HepG2 (cell line): Measurements from ENCODE around the gene USP24. TPM values are rescaled to one million over a fixed set of nuclear protein-coding genes. Genes with fewer than 3 reads are reported as not detected.

Source experiments
- ATAC-seq: fragments of 200-7000 bp; cut with Tn5 transposase; 3 replicates; pipeline ENCODE4 v1.9.1; 2020; ENCODE audit warnings: mild to moderate bottlenecking, moderate library complexity
- BruUV-seq: library from RNA; stranded (reverse); fragments of 400-500 nt; replicated peaks from 2 replicates; lab custom pipeline; 2021; lab: Mats Ljungman, UMichigan
- CTCF ChIA-PET: fragments of 300-600 bp; formaldehyde crosslinking; extraction: SDS; loops from one replicate; lab custom pipeline; 2021; ENCODE audit warnings: low total read pairs, inconsistent platforms, low intra/inter-chr PET ratio; lab: Yijun Ruan, JAX
- POLR2A ChIA-PET: fragments of 350-600 bp; sonication (Branson Sonifier 250); formaldehyde crosslinking; loops from one replicate; lab custom pipeline; 2020; ENCODE audit warnings: antibody characterized with exemption, inconsistent platforms; lab: Yijun Ruan, JAX
- DNase-seq: peaks from one replicate; pipeline ENCODE4 v3.0.0-alpha.2; 2015; ENCODE audit warnings: low spot score
- FAIRE-seq: peaks from 3 replicates; lab custom pipeline; 2011; peaks lifted over from hg19 to GRCh38; lab: Jason Lieb, UNC
- H2AFZ ChIP-seq: one replicate; pipeline ENCODE4 v1.6.1; 2011; ENCODE audit warnings: low read length, inconsistent platforms
- H3K27ac ChIP-seq: fragments of 300-600 bp; 3 replicates; pipeline ENCODE4 v1.8.0; 2011; ENCODE audit warnings: mixed run types, mild to moderate bottlenecking, mixed read lengths, low read length, inconsistent platforms; ENCODE audit not compliant: insufficient read depth; ENCODE audit errors: extremely low read length
- H3K27me3 ChIP-seq, 2 experiments: fragments of 200-600 bp in 1 of 2; 2 replicates in 1 of 2; 3 replicates in 1 of 2; pipeline versions ENCODE4 v1.6.0 to v1.8.0; 2011; ENCODE audit warnings: low read length in 2 of 2, mild to moderate bottlenecking in 2 of 2, moderate library complexity in 2 of 2, inconsistent platforms in 1 of 2; ENCODE audit not compliant: insufficient read depth in 2 of 2, control insufficient read depth in 1 of 2
- H3K36me3 ChIP-seq, 2 experiments: fragments of 200-600 bp in 1 of 2; replicated peaks in 1 of 2; 2 replicates in 1 of 2; 3 replicates in 1 of 2; pipeline versions ENCODE4 v1.5.1 to v1.8.0; 2011; ENCODE audit warnings: low read length in 2 of 2, inconsistent platforms in 1 of 2; ENCODE audit not compliant: insufficient read depth in 2 of 2, control insufficient read depth in 1 of 2
- H3K4me1 ChIP-seq: 2 replicates; pipeline ENCODE4 v1.5.1; 2012; ENCODE audit warnings: low read length, inconsistent platforms; ENCODE audit not compliant: insufficient read depth
- H3K4me2 ChIP-seq: 2 replicates; pipeline ENCODE4 v1.6.0; 2011; ENCODE audit warnings: low read depth, low read length, inconsistent platforms
- H3K4me3 ChIP-seq, 3 experiments: fragments of 200-600 bp in 1 of 3; sonication (generic), shearing (Covaris generic) in 1 of 3; replicated peaks in 1 of 3; 2 replicates each; pipeline ENCODE4 v1.5.1; 2011 to 2016; ENCODE audit warnings: low read length in 3 of 3, inconsistent platforms in 2 of 3, low read depth in 2 of 3, mild to moderate bottlenecking in 2 of 3, control low read depth in 1 of 3, mixed read lengths in 1 of 3; ENCODE audit not compliant: insufficient read depth in 1 of 3
- H3K79me2 ChIP-seq: one replicate; pipeline ENCODE4 v1.6.1; 2011; ENCODE audit warnings: low read length, inconsistent platforms; ENCODE audit not compliant: insufficient read depth
- H3K9ac ChIP-seq: 2 replicates; pipeline ENCODE4 v1.6.0; 2011; ENCODE audit warnings: mild to moderate bottlenecking, low read depth, low read length, inconsistent platforms; ENCODE audit not compliant: insufficient read depth
- H3K9me3 ChIP-seq: 2 replicates; pipeline ENCODE4 v1.5.1; 2012; ENCODE audit warnings: mild to moderate bottlenecking, low read length
- H4K20me1 ChIP-seq: 2 replicates; pipeline ENCODE4 v1.6.0; 2011; ENCODE audit warnings: inconsistent platforms, mild to moderate bottlenecking, low read length, moderate library complexity; ENCODE audit not compliant: insufficient read depth
- CEBPB ChIP-seq: IDR thresholded peaks from 2 replicates; pipeline ENCODE4 v1.6.1; 2011; ENCODE audit warnings: low read depth, low read length, improper control_type of control experiment, borderline replicate concordance
- MED1 ChIP-seq: sonication (generic); formaldehyde crosslinking; IDR thresholded peaks from 2 replicates; pipeline ENCODE4 v1.4.0; 2020; ENCODE audit warnings: missing genetic modification reagents
- RARG ChIP-seq: sonication (generic); formaldehyde crosslinking; IDR thresholded peaks from 2 replicates; pipeline ENCODE4 v1.4.0; 2020; ENCODE audit warnings: low read depth, mild to moderate bottlenecking, missing genetic modification reagents
- TAF15 ChIP-seq: fragments of 200-400 bp; formaldehyde crosslinking; IDR thresholded peaks from one replicate; pipeline ENCODE4 v1.6.1; 2018; ENCODE audit warnings: mild to moderate bottlenecking, low read depth, low read length; ENCODE audit not compliant: poor library complexity, severe bottlenecking
- ZNF512B ChIP-seq: sonication (generic); formaldehyde crosslinking; IDR thresholded peaks from 2 replicates; pipeline ENCODE4 v1.5.1; 2020; ENCODE audit warnings: missing genetic modification reagents, mild to moderate bottlenecking, borderline replicate concordance
- ZNF563 ChIP-seq: sonication (generic); formaldehyde crosslinking; IDR thresholded peaks from 2 replicates; pipeline ENCODE4 v1.8.0; 2022; ENCODE audit warnings: mild to moderate bottlenecking, moderate library complexity, missing genetic modification reagents
- WGBS: methylation state at CpG from one replicate; pipeline ENCODE4 v1.1.6; 2017; ENCODE audit warnings: low lambda C conversion rate; 5-methylcytosine and 5-hydroxymethylcytosine counted together
- in situ Hi-C: cut with HindIII; loops from 2 replicates; pipeline ENCODE4 v1.10.0; 2017; ENCODE audit warnings: low pct_unique_long_range_greater_than_20kb; ENCODE audit not compliant: extremely low pct_ligation_motif_present
- intact Hi-C: fragments of 100-400 bp; cut with micrococcal nuclease; formaldehyde crosslinking; loops from one replicate; pipeline ENCODE4 v1.10.0; 2022; ENCODE audit not compliant: unreplicated experiment
- polyA plus RNA-seq, 8 experiments: library from polyadenylated mRNA; depleted of rRNA in 3 of 8; stranded (reverse) in 7 of 8; unstranded in 1 of 8; fragments of >200 nt; fragmentation: Illumina TruSeq in 4 of 8; extraction: Trizol in 4 of 8; gene quantifications; 2 replicates each; pipeline versions ENCODE4 v1.2.1 to v1.2.3, GENCODE V29; 2011 to 2016; ENCODE audit warnings: low read depth in 4 of 8, missing spikeins in 1 of 8, mixed read lengths in 1 of 8; ENCODE audit not compliant: insufficient read depth in 1 of 8
- total RNA-seq, 5 experiments: library from RNA; depleted of rRNA; stranded (reverse); fragments of >200 nt; fragmentation: Illumina TruSeq; extraction: Trizol; gene quantifications; 2 replicates each; pipeline ENCODE4 v1.2.3, GENCODE V29; 2016; ENCODE audit warnings: low read depth in 1 of 5

Gene USP24
- total and polyA plus RNA-seq, 2 of the 13 experiments (the other 11 are each of a cell fraction or from before 2014, with no cell fraction given) = 18.8 to 47.6 TPM

- 0 out of 2 replicates have a peak, but pooled peaks have one; percentile 20 for TF ChIP-seq MED1 (CRISPR knock-in tag)
- TF ChIP-seq CEBPB = 0 out of 2 replicates have a peak, but pooled peaks have one; percentile 2
- no peak for TF ChIP-seq RARG
Observed at GRCh38 chr1:55204997-55205396, 10.2 kb downstream of the USP24 start (continued).

- 95% methylated on average over 2 of the region's 2 CpGs for whole genome bisulfite sequencing
- FAIRE-seq (no peak), ATAC-seq (no peak), DNase-seq (no peak)
- Histone ChIP-seq H3K27me3 (no peaks in the 10 kb centered on the region), H3K36me3 (peaks cover 2 to 14% of the 10 kb centered on the region in 2 experiments; a peak in 2 of 5 replicates), H3K4me1 (peaks cover 26% of the 10 kb centered on the region), H3K9ac (no peak overlapping the region), H4K20me1 (peaks cover 12% of the 10 kb centered on the region), H3K4me3 (no peak overlapping the region), H3K27ac (no peak overlapping the region), H2AFZ (no peak overlapping the region), H3K9me3 (no peaks in the 10 kb centered on the region), H3K79me2 (peaks cover 82% of the 10 kb centered on the region), H3K4me2 (no peak overlapping the region)
- TF ChIP-seq ZNF563 (CRISPR knock-in tag) (no peak), TAF15 (no peak), ZNF512B (CRISPR knock-in tag) (no peak)
- intact Hi-C loops = no loop called here
- CTCF ChIA-PET = no interaction called here
- POLR2A ChIA-PET = no interaction called here
- in situ Hi-C loops = no loop called here
- no TSS peak for BruUV-seq
Observed at GRCh38 chr1:55203064-55203463, 12.1 kb downstream of the USP24 start.
